H1 (cell line): ENCODE data around the gene PYGB. TPM values are rescaled to one million over a fixed set of nuclear protein-coding genes. Genes with fewer than 3 reads are reported as not detected.
"Not testable (repeated sequence)": the region's sequence is repeated elsewhere in the genome, so short reads cannot be mapped to it uniquely, and the experiment has no call there.

Source experiments
- CTCF ChIA-PET: fragments of 300-600 bp; sonication (Branson Sonifier 250); formaldehyde crosslinking; loops from one replicate; lab custom pipeline; 2021; ENCODE audit not compliant: partially characterized antibody; lab: Charles Lee
- POLR2A ChIA-PET: fragments of 300-600 bp; sonication (Branson Sonifier 250); formaldehyde crosslinking; loops from one replicate; lab custom pipeline; 2021; ENCODE audit warnings: inconsistent platforms; ENCODE audit not compliant: partially characterized antibody; lab: Charles Lee
- DNase-seq, 2 experiments: peaks; one replicate each; pipeline versions ENCODE4 v3.0.0 to v3.0.0-alpha.2; 2010 to 2022; ENCODE audit warnings: low spot score in 2 of 2, low read depth in 1 of 2, mixed read lengths in 1 of 2
- FAIRE-seq: peaks from 2 replicates; lab custom pipeline; 2011; peaks lifted over from hg19 to GRCh38; lab: Jason Lieb, UNC
- H2AFZ ChIP-seq: 2 replicates; pipeline ENCODE4 v1.8.1; 2012; ENCODE audit warnings: low read length, inconsistent platforms
- H2AK5ac ChIP-seq: 2 replicates; pipeline ENCODE4 v1.6.1; 2013; ENCODE audit warnings: low read depth, low read length
- H2BK120ac ChIP-seq: replicated peaks from 2 replicates; pipeline ENCODE3; 2013; ENCODE audit warnings: low read depth, low read length, inconsistent platforms
- H2BK12ac ChIP-seq: 2 replicates; pipeline ENCODE4 v1.6.1; 2013; ENCODE audit warnings: low read depth, low read length
- H2BK15ac ChIP-seq: 2 replicates; pipeline ENCODE4 v1.6.1; 2013; ENCODE audit warnings: low read length
- H2BK20ac ChIP-seq: 2 replicates; pipeline ENCODE4 v1.6.1; 2013; ENCODE audit warnings: low read length
- H2BK5ac ChIP-seq: 2 replicates; pipeline ENCODE4 v1.6.1; 2013; ENCODE audit warnings: low read depth, low read length
- H3K14ac ChIP-seq: 2 replicates; pipeline ENCODE4 v1.6.1; 2013; ENCODE audit warnings: inconsistent platforms; ENCODE audit not compliant: insufficient read length
- H3K18ac ChIP-seq: 2 replicates; pipeline ENCODE4 v1.6.1; 2013; ENCODE audit warnings: low read length; ENCODE audit errors: extremely low read depth
- H3K23ac ChIP-seq: 2 replicates; pipeline ENCODE4 v1.6.1; 2013; ENCODE audit warnings: inconsistent platforms; ENCODE audit not compliant: insufficient read length
- H3K23me2 ChIP-seq: 2 replicates; pipeline ENCODE4 v1.6.1; 2013; ENCODE audit warnings: low read depth, low read length
- H3K27ac ChIP-seq: 2 replicates; pipeline ENCODE4 v1.6.1; 2011; ENCODE audit warnings: low read depth, low read length, inconsistent platforms
- H3K27me3 ChIP-seq, 4 experiments: replicated peaks in 1 of 4; 1 replicate in 1 of 4; 2 replicates in 3 of 4; pipeline versions ENCODE4 v1.6.1 to v1.8.1; 2011 to 2013; ENCODE audit warnings: low read length in 3 of 4, mild to moderate bottlenecking in 3 of 4, inconsistent platforms in 2 of 4, mixed read lengths in 2 of 4, moderate library complexity in 1 of 4; ENCODE audit not compliant: control insufficient read depth in 3 of 4, insufficient read depth in 3 of 4; ENCODE audit errors: extremely low read depth in 1 of 4
- H3K36me3 ChIP-seq, 4 experiments: 2 replicates each; pipeline versions ENCODE4 v1.6.1 to v1.8.1; 2011 to 2013; ENCODE audit warnings: mild to moderate bottlenecking in 4 of 4, low read length in 3 of 4, moderate library complexity in 2 of 4, control low read depth in 1 of 4, inconsistent platforms in 1 of 4; ENCODE audit not compliant: insufficient read depth in 4 of 4, control insufficient read depth in 2 of 4
- H3K4ac ChIP-seq: replicated peaks from 2 replicates; pipeline ENCODE3; 2013; ENCODE audit warnings: low read length, low read depth, mixed read lengths, inconsistent platforms; ENCODE audit not compliant: insufficient read length
- H3K4me1 ChIP-seq, 4 experiments: replicated peaks in 1 of 4; 1 replicate in 1 of 4; 2 replicates in 3 of 4; pipeline versions ENCODE4 v1.6.1 to v1.8.1; 2011 to 2013; ENCODE audit warnings: low read length in 3 of 4, inconsistent platforms in 2 of 4, mixed read lengths in 1 of 4; ENCODE audit not compliant: insufficient read depth in 4 of 4, control insufficient read depth in 3 of 4
- H3K4me2 ChIP-seq, 2 experiments: 2 replicates each; pipeline versions ENCODE4 v1.6.1 to v1.8.1; 2011 to 2013; ENCODE audit warnings: low read depth in 2 of 2, low read length in 2 of 2, control low read depth in 1 of 2, inconsistent platforms in 1 of 2, mild to moderate bottlenecking in 1 of 2; ENCODE audit not compliant: insufficient read depth in 1 of 2
- H3K4me3 ChIP-seq, 4 experiments: fragments of 200-600, 300-600 bp in 1 of 4; sonication (generic), shearing (Covaris generic), sonication (Bioruptor Twin) in 1 of 4; 2 replicates each; pipeline versions ENCODE4 v1.5.1 to v1.8.1; 2011 to 2016; ENCODE audit warnings: low read length in 4 of 4, low read depth in 3 of 4, control low read depth in 2 of 4, inconsistent platforms in 2 of 4, mild to moderate bottlenecking in 2 of 4, mixed read lengths in 1 of 4, moderate library complexity in 1 of 4; ENCODE audit not compliant: insufficient read depth in 2 of 4; ENCODE audit errors: extremely low read depth in 1 of 4
- H3K56ac ChIP-seq: replicated peaks from 2 replicates; pipeline ENCODE3; 2013; ENCODE audit warnings: low read depth, mild to moderate bottlenecking, mixed read lengths, low read length, inconsistent platforms; ENCODE audit not compliant: insufficient read length
- H3K79me1 ChIP-seq: 2 replicates; pipeline ENCODE4 v1.6.1; 2013; ENCODE audit warnings: low read depth, low read length, control low read depth
- H3K79me2 ChIP-seq, 2 experiments: 2 replicates each; pipeline versions ENCODE4 v1.6.1 to v1.8.1; 2012 to 2013; ENCODE audit warnings: low read length in 2 of 2, mild to moderate bottlenecking in 2 of 2, inconsistent platforms in 1 of 2; ENCODE audit not compliant: insufficient read depth in 2 of 2, control insufficient read depth in 1 of 2
- H3K9ac ChIP-seq, 4 experiments: replicated peaks in 1 of 4; 1 replicate in 1 of 4; 2 replicates in 3 of 4; pipeline versions ENCODE4 v1.6.1 to v1.8.1; 2011 to 2013; ENCODE audit warnings: low read depth in 3 of 4, low read length in 3 of 4, control low read depth in 2 of 4, mild to moderate bottlenecking in 2 of 4, moderate library complexity in 2 of 4, inconsistent platforms in 1 of 4; ENCODE audit errors: extremely low read depth in 1 of 4
- H3K9me3 ChIP-seq, 2 experiments: 2 replicates each; pipeline versions ENCODE4 v1.6.1 to v1.8.1; 2012 to 2013; ENCODE audit warnings: mild to moderate bottlenecking in 2 of 2, moderate library complexity in 2 of 2, control low read depth in 1 of 2, inconsistent platforms in 1 of 2, low read depth in 1 of 2, low read length in 1 of 2, mixed read lengths in 1 of 2; ENCODE audit not compliant: insufficient read depth in 2 of 2
- H4K20me1 ChIP-seq, 2 experiments: replicated peaks in 1 of 2; 2 replicates each; pipeline versions ENCODE3 to v1.8.1; 2011 to 2013; ENCODE audit warnings: inconsistent platforms in 2 of 2, low read length in 2 of 2, mild to moderate bottlenecking in 1 of 2; ENCODE audit not compliant: insufficient read depth in 2 of 2, control insufficient read depth in 1 of 2
- H4K5ac ChIP-seq: 2 replicates; pipeline ENCODE4 v1.6.1; 2013; ENCODE audit warnings: low read length, low read depth, mixed read lengths, inconsistent platforms; ENCODE audit not compliant: insufficient read length
- H4K8ac ChIP-seq: 2 replicates; pipeline ENCODE4 v1.8.0; 2013; ENCODE audit warnings: mild to moderate bottlenecking, moderate library complexity, low read length, inconsistent platforms; ENCODE audit not compliant: insufficient read depth; ENCODE audit errors: extremely low read depth
- H4K91ac ChIP-seq: replicated peaks from 2 replicates; pipeline ENCODE3; 2013; ENCODE audit warnings: low read length, mixed read lengths, inconsistent platforms; ENCODE audit not compliant: insufficient read length
- WGBS, 2 experiments: shearing (Covaris generic) in 1 of 2; methylation state at CpG; one replicate each; pipeline versions ENCODE4 v1.1.6 to v1.1.7; 2013 to 2015; ENCODE audit warnings: low lambda C conversion rate in 2 of 2, mixed read lengths in 2 of 2, inconsistent platforms in 1 of 2, low coverage in 1 of 2, missing lambda C conversion rate in 1 of 2; ENCODE audit not compliant: insufficient replicate concordance in 2 of 2, insufficient coverage in 1 of 2, insufficient read length in 1 of 2; ENCODE audit errors: extremely low coverage in 1 of 2, missing lambda C conversion rate in 1 of 2; 5-methylcytosine and 5-hydroxymethylcytosine counted together
- polyA plus RNA-seq, 7 experiments: library from polyadenylated mRNA; depleted of rRNA in 3 of 7; stranded (reverse) in 5 of 7; unstranded in 2 of 7; fragments of >200 nt in 5 of 7; fragments of 200-250 nt in 2 of 7; gene quantifications; 1 replicate in 5 of 7; 2 replicates in 1 of 7; 4 replicates in 1 of 7; pipeline versions ENCODE4 v1.2.1 to v1.2.3, GENCODE V29; 2011 to 2013; ENCODE audit warnings: missing spikeins in 2 of 7, mixed read lengths in 2 of 7
- total RNA-seq: library from RNA; stranded (reverse); fragmentation: NEBNext Ultra II Directional; extraction: Animal tissue kit (Norgen Biotek cat#: 25700); gene quantifications from 2 replicates; pipeline ENCODE4 v1.2.1, GENCODE V29; 2021

Gene PYGB
- total and polyA plus RNA-seq, 2 of the 8 experiments (the other 6 are each of a cell fraction or from before 2014, with no cell fraction given) = 26.6 to 56.0 TPM

GRCh38 chr20:25234009-25234849, 13.7 kb upstream of the PYGB start:
- POLR2A ChIA-PET, H4K20me1 ChIP-seq, H3K9ac ChIP-seq, H3K18ac ChIP-seq, H4K5ac ChIP-seq, H2BK120ac ChIP-seq, H3K14ac ChIP-seq, H3K36me3 ChIP-seq, H3K56ac ChIP-seq, H2BK15ac ChIP-seq, DNase-seq, FAIRE-seq, H2BK12ac ChIP-seq, H3K4me2 ChIP-seq, H4K8ac ChIP-seq, H3K79me1 ChIP-seq, H3K27me3 ChIP-seq, H2BK5ac ChIP-seq, H3K79me2 ChIP-seq, H3K23me2 ChIP-seq, H2BK20ac ChIP-seq, H3K9me3 ChIP-seq, H3K4me3 ChIP-seq, H2AFZ ChIP-seq, H4K91ac ChIP-seq, H2AK5ac ChIP-seq, H3K27ac ChIP-seq, H3K4me1 ChIP-seq, H3K4ac ChIP-seq, H3K23ac ChIP-seq: not testable (repeated sequence)
- CTCF ChIA-PET = interaction anchor here (1.6 kb wide), 1 partner anchor 13 kb away, joined by 7 read pairs; no protein-coding TSS in a partner anchor
- 88% methylated on average over 8 of the region's 8 CpGs; no CpG with 5 or more reads in 1 of the 2 experiments for WGBS, 2 experiments
